SK-N-SH (cell line): ENCODE results near the gene TGM3. TPM values are rescaled to one million over a fixed set of nuclear protein-coding genes. Genes with fewer than 3 reads are reported as not detected.

Experiments
- CTCF ChIA-PET: fragments of 300-600, 350-600 bp; formaldehyde crosslinking; extraction: SDS; loops from one replicate; lab custom pipeline; 2021; lab: Yijun Ruan, JAX
- POLR2A ChIA-PET: fragments of 350-600 bp; sonication (Branson Sonifier 250); formaldehyde crosslinking; extraction: SDS; loops from one replicate; lab custom pipeline; 2020; ENCODE audit warnings: antibody characterized with exemption, inconsistent platforms; lab: Yijun Ruan, JAX
- DNase-seq: peaks from one replicate; pipeline ENCODE4 v3.0.0; 2012
- H2AFZ ChIP-seq: fragments of 200-600 bp; sonication (generic); 2 replicates; pipeline ENCODE4 v1.8.1; 2016; ENCODE audit warnings: antibody characterized with exemption, mild to moderate bottlenecking, low read depth
- H3F3A ChIP-seq: fragments of 200-600 bp; sonication (generic); replicated peaks from 2 replicates; pipeline ENCODE3; 2016; ENCODE audit warnings: antibody characterized with exemption, mild to moderate bottlenecking; ENCODE audit not compliant: insufficient read depth
- H3K27ac ChIP-seq, 2 experiments: fragments of 200-500 bp in 1 of 2; fragments of 200-600 bp in 1 of 2; sonication (Bioruptor generic) in 1 of 2; sonication (generic), shearing (Covaris generic) in 1 of 2; 2 replicates each; pipeline versions ENCODE4 v1.5.1 to v1.6.1; 2014 to 2016; ENCODE audit warnings: low read depth in 2 of 2, inconsistent platforms in 1 of 2, low read length in 1 of 2, mild to moderate bottlenecking in 1 of 2, mixed read lengths in 1 of 2
- H3K27me3 ChIP-seq: fragments of 200-600 bp; sonication (generic), shearing (Covaris generic); 2 replicates; pipeline ENCODE4 v1.6.1; 2016; ENCODE audit warnings: mixed run types; ENCODE audit not compliant: insufficient read depth
- H3K36me3 ChIP-seq, 2 experiments: fragments of 200-500 bp in 1 of 2; fragments of 200-600 bp in 1 of 2; sonication (Bioruptor generic) in 1 of 2; sonication (generic) in 1 of 2; replicated peaks in 1 of 2; 2 replicates each; pipeline versions ENCODE3 to v1.5.1; 2014 to 2016; ENCODE audit warnings: low read length in 1 of 2, mild to moderate bottlenecking in 1 of 2; ENCODE audit not compliant: insufficient read depth in 2 of 2, control insufficient read depth in 1 of 2
- H3K4me1 ChIP-seq, 2 experiments: fragments of 200-500 bp in 1 of 2; fragments of 200-600 bp in 1 of 2; sonication (Bioruptor generic) in 1 of 2; sonication (generic), shearing (Covaris generic) in 1 of 2; 2 replicates each; pipeline versions ENCODE4 v1.5.1 to v1.6.1; 2014 to 2016; ENCODE audit warnings: low read depth in 1 of 2, low read length in 1 of 2, mixed run types in 1 of 2; ENCODE audit not compliant: insufficient read depth in 2 of 2, control insufficient read depth in 1 of 2
- H3K4me2 ChIP-seq: fragments of 200-600 bp; sonication (generic), shearing (Covaris generic); 2 replicates; pipeline ENCODE4 v1.6.1; 2017; ENCODE audit warnings: mixed run types
- H3K4me3 ChIP-seq, 2 experiments: fragments of 200-500 bp in 1 of 2; fragments of 200-600 bp in 1 of 2; sonication (Bioruptor generic) in 1 of 2; sonication (generic), shearing (Covaris generic) in 1 of 2; 2 replicates each; pipeline versions ENCODE4 v1.5.1 to v1.8.1; 2014 to 2016; ENCODE audit warnings: low read depth in 2 of 2, inconsistent platforms in 1 of 2, low read length in 1 of 2, mild to moderate bottlenecking in 1 of 2, mixed read lengths in 1 of 2, moderate library complexity in 1 of 2
- H3K79me2 ChIP-seq: fragments of 200-600 bp; sonication (generic); 2 replicates; pipeline ENCODE4 v1.8.1; 2017; ENCODE audit warnings: mild to moderate bottlenecking; ENCODE audit not compliant: insufficient read depth
- H3K9ac ChIP-seq: fragments of 200-600 bp; sonication (generic); 2 replicates; pipeline ENCODE4 v1.6.1; 2017; ENCODE audit warnings: mixed run types
- H3K9me2 ChIP-seq: fragments of 200-600 bp; sonication (generic); 2 replicates; pipeline ENCODE4 v1.6.1; 2017; ENCODE audit warnings: mixed run types
- H3K9me3 ChIP-seq: fragments of 200-600 bp; sonication (generic); 2 replicates; pipeline ENCODE4 v1.6.1; 2017; ENCODE audit warnings: mixed run types, mild to moderate bottlenecking, moderate library complexity
- H4K20me1 ChIP-seq: fragments of 200-600 bp; sonication (generic); 2 replicates; pipeline ENCODE4 v1.6.1; 2017; ENCODE audit warnings: mild to moderate bottlenecking, mixed run types; ENCODE audit not compliant: insufficient read depth
- CHD2 ChIP-seq: fragments of 150-350 bp; IDR thresholded peaks from 2 replicates; pipeline ENCODE4 v1.6.1; 2018; ENCODE audit warnings: low read length; ENCODE audit not compliant: partially characterized antibody
- ELF1 ChIP-seq: IDR thresholded peaks from 2 replicates; pipeline ENCODE4 v1.4.0; 2012
- EP300 ChIP-seq, 2 experiments: IDR thresholded peaks; 2 replicates each; pipeline versions ENCODE4 v1.4.0 to v1.6.1; 2012; ENCODE audit warnings: borderline replicate concordance in 1 of 2, low read depth in 1 of 2, low read length in 1 of 2
- EZH2phosphoT487 ChIP-seq: fragments of 200-600 bp; sonication (generic); IDR thresholded peaks from 2 replicates; pipeline ENCODE4 v1.6.1; 2017; ENCODE audit warnings: low read depth, mixed run types, mild to moderate bottlenecking, antibody characterized with exemption, moderate library complexity, borderline replicate concordance
- IRF3 ChIP-seq: fragments of 150-350 bp; IDR thresholded peaks from 2 replicates; pipeline ENCODE4 v1.6.1; 2016; ENCODE audit warnings: mild to moderate bottlenecking, low read depth, low read length
- MEF2A ChIP-seq: IDR thresholded peaks from 2 replicates; pipeline ENCODE4 v1.4.0; 2012; ENCODE audit warnings: low read depth, borderline replicate concordance
- MXI1 ChIP-seq: IDR thresholded peaks from 2 replicates; pipeline ENCODE4 v1.6.1; 2012; ENCODE audit warnings: mild to moderate bottlenecking, low read depth, low read length, improper control_type of control experiment
- NFIC ChIP-seq: IDR thresholded peaks from 2 replicates; pipeline ENCODE4 v1.4.0; 2012; ENCODE audit warnings: borderline replicate concordance
- NRF1 ChIP-seq: IDR thresholded peaks from 2 replicates; pipeline ENCODE4 v1.6.1; 2012; ENCODE audit warnings: low read depth, mild to moderate bottlenecking, low read length
- RAD21 ChIP-seq: IDR thresholded peaks from 2 replicates; pipeline ENCODE4 v1.6.1; 2012; ENCODE audit warnings: mild to moderate bottlenecking, low read length
- RFX5 ChIP-seq: IDR thresholded peaks from 2 replicates; pipeline ENCODE4 v1.6.1; 2012; ENCODE audit warnings: mild to moderate bottlenecking, improper control_type of control experiment, low read length
- RXRA ChIP-seq: IDR thresholded peaks from 2 replicates; pipeline ENCODE4 v1.4.0; 2012; ENCODE audit warnings: low read depth, mild to moderate bottlenecking, borderline replicate concordance
- TAF1 ChIP-seq: IDR thresholded peaks from 2 replicates; pipeline ENCODE4 v1.6.1; 2012; ENCODE audit warnings: low read depth, mild to moderate bottlenecking, low read length, moderate library complexity, borderline replicate concordance
- TEAD4 ChIP-seq: IDR thresholded peaks from 2 replicates; pipeline ENCODE4 v1.4.0; 2012; ENCODE audit warnings: mild to moderate bottlenecking, borderline replicate concordance; ENCODE audit not compliant: insufficient read depth
- YY1 ChIP-seq: IDR thresholded peaks from 2 replicates; pipeline ENCODE4 v1.4.0; 2012; ENCODE audit warnings: low read depth, mild to moderate bottlenecking
- ZBTB33 ChIP-seq: IDR thresholded peaks from 2 replicates; pipeline ENCODE4 v1.4.0; 2012; ENCODE audit warnings: low read depth, borderline replicate concordance
- WGBS: methylation state at CpG from one replicate; pipeline ENCODE4 v1.1.6; 2017; ENCODE audit warnings: low lambda C conversion rate; 5-methylcytosine and 5-hydroxymethylcytosine counted together
- polyA plus RNA-seq, 3 experiments: library from polyadenylated mRNA; depleted of rRNA; stranded (reverse); fragments of >200 nt; gene quantifications; 2 replicates each; pipeline ENCODE4 v1.2.3, GENCODE V29; 2012
- TF ChIP-seq, protein P1 (sequence below): fragments of 200-600 bp; sonication (generic); IDR thresholded peaks from 2 replicates; pipeline ENCODE4 v1.6.1; 2017; ENCODE audit warnings: antibody characterized with exemption, mild to moderate bottlenecking, moderate library complexity
- TF ChIP-seq, protein P2 (sequence below): IDR thresholded peaks from 2 replicates; pipeline ENCODE4 v1.6.1; 2012; ENCODE audit warnings: mild to moderate bottlenecking, low read depth, low read length, moderate library complexity

Gene TGM3
- polyA plus RNA-seq, 1 of the 3 experiments (the other 2 are of a cell fraction), result not detected

- H3K9me3 ChIP-seq, result no peaks in the 10 kb centered on the region
- CTCF ChIA-PET, result interaction anchor here (1.1 kb wide), 1 partner anchor 570 kb away, joined by 3 read pairs; no protein-coding TSS in a partner anchor
Measured at GRCh38 chr20:2333821-2334220, 38.0 kb downstream of the TGM3 start.

GRCh38 chr20:2335096-2335870, 39.5 kb downstream of the TGM3 start:
- no peaks in the 10 kb centered on the region for H3K9me3 ChIP-seq
- H3K27ac ChIP-seq, result no peak overlapping the region
- POLR2A ChIA-PET, result no interaction called here
- CTCF ChIA-PET, result no interaction called here
- H3K36me3 ChIP-seq, result no peaks in the 10 kb centered on the region
- no peak overlapping the region for H3K4me2 ChIP-seq
- H2AFZ ChIP-seq, result no peak overlapping the region
- no peaks in the 10 kb centered on the region for H4K20me1 ChIP-seq
- H3K9ac ChIP-seq, result no peak overlapping the region
- H3K4me3 ChIP-seq, result no peak overlapping the region
- H3K4me1 ChIP-seq, result no peaks in the 10 kb centered on the region
- DNase-seq, result no peak
- 86% methylated on average over 3 of the region's 9 CpGs for WGBS
- H3K79me2 ChIP-seq, result no peaks in the 10 kb centered on the region
- peaks cover 4% of the 10 kb centered on the region; the same call in 1 of the 2 replicates for H3K27me3 ChIP-seq
- H3K9me2 ChIP-seq, result no peaks in the 10 kb centered on the region
- no peaks in the 10 kb centered on the region for H3F3A ChIP-seq
- TF ChIP-seq YY1 (no peak), TAF1 (no peak), EP300 (IDR thresholded peaks at IDR 0.05; ENCODE audit: borderline replicate concordance in 1 of 2, low read depth in 1 of 2, low read length in 1 of 2) (no peak), RAD21 (no peak), EZH2phosphoT487 (no peak), RXRA (no peak), CHD2 (no peak), NFIC (no peak), ELF1 (no peak), NRF1 (no peak), IRF3 (no peak), MEF2A (no peak), ZBTB33 (no peak), MXI1 (no peak)
- TF ChIP-seq, protein P1, sequence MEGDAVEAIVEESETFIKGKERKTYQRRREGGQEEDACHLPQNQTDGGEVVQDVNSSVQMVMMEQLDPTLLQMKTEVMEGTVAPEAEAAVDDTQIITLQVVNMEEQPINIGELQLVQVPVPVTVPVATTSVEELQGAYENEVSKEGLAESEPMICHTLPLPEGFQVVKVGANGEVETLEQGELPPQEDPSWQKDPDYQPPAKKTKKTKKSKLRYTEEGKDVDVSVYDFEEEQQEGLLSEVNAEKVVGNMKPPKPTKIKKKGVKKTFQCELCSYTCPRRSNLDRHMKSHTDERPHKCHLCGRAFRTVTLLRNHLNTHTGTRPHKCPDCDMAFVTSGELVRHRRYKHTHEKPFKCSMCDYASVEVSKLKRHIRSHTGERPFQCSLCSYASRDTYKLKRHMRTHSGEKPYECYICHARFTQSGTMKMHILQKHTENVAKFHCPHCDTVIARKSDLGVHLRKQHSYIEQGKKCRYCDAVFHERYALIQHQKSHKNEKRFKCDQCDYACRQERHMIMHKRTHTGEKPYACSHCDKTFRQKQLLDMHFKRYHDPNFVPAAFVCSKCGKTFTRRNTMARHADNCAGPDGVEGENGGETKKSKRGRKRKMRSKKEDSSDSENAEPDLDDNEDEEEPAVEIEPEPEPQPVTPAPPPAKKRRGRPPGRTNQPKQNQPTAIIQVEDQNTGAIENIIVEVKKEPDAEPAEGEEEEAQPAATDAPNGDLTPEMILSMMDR, result no peak
- TF ChIP-seq, protein P2, sequence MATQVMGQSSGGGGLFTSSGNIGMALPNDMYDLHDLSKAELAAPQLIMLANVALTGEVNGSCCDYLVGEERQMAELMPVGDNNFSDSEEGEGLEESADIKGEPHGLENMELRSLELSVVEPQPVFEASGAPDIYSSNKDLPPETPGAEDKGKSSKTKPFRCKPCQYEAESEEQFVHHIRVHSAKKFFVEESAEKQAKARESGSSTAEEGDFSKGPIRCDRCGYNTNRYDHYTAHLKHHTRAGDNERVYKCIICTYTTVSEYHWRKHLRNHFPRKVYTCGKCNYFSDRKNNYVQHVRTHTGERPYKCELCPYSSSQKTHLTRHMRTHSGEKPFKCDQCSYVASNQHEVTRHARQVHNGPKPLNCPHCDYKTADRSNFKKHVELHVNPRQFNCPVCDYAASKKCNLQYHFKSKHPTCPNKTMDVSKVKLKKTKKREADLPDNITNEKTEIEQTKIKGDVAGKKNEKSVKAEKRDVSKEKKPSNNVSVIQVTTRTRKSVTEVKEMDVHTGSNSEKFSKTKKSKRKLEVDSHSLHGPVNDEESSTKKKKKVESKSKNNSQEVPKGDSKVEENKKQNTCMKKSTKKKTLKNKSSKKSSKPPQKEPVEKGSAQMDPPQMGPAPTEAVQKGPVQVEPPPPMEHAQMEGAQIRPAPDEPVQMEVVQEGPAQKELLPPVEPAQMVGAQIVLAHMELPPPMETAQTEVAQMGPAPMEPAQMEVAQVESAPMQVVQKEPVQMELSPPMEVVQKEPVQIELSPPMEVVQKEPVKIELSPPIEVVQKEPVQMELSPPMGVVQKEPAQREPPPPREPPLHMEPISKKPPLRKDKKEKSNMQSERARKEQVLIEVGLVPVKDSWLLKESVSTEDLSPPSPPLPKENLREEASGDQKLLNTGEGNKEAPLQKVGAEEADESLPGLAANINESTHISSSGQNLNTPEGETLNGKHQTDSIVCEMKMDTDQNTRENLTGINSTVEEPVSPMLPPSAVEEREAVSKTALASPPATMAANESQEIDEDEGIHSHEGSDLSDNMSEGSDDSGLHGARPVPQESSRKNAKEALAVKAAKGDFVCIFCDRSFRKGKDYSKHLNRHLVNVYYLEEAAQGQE, result no peak

More at GRCh38 chr20:2333821-2334220, 38.0 kb downstream of the TGM3 start:
- no peak overlapping the region for H3K4me2 ChIP-seq
- TF ChIP-seq YY1 (no peak), RFX5 (no peak), TEAD4 (no peak)
- no peaks in the 10 kb centered on the region for H4K20me1 ChIP-seq
- H2AFZ ChIP-seq, result no peak overlapping the region
- H3K79me2 ChIP-seq, result no peaks in the 10 kb centered on the region
- no peak overlapping the region for H3K4me3 ChIP-seq
- no peaks in the 10 kb centered on the region for H3K36me3 ChIP-seq
- H3F3A ChIP-seq, result no peaks in the 10 kb centered on the region
- H3K9me2 ChIP-seq, result no peaks in the 10 kb centered on the region
- no peak for DNase-seq
- peaks cover 4% of the 10 kb centered on the region; the same call in 1 of the 2 replicates for H3K27me3 ChIP-seq
- POLR2A ChIA-PET, result no interaction called here
- no peak overlapping the region for H3K9ac ChIP-seq
- no peak overlapping the region for H3K27ac ChIP-seq
- no peaks in the 10 kb centered on the region for H3K4me1 ChIP-seq
- 55% methylated on average over 6 of the region's 6 CpGs for WGBS
